Head of caudate nucleus (tissue), 42 donors: ENCODE results near the gene KCNA2.

Experiments
- DNase-seq, 42 donors: peaks; one replicate each; pipeline versions ENCODE4 v3.0.0 to v3.0.0-alpha.2; 2020 to 2021; ENCODE audit warnings: mixed read lengths in 7 of 42
- intact Hi-C: fragments of 100-400 bp; cut with DNase I; formaldehyde crosslinking; loops from one replicate; pipeline ENCODE4 v1.15.0; 2022

The KCNA2 gene

GRCh38 chr1:110605901-110606656, at the start of gene KCNA2:
TSS of gene KCNA2 (minus strand) at chr1:110606358. CDS start at chr1:110604782, 1,576 bp downstream.
- intact Hi-C loops = no loop called here
- peak in 41 of 42 donors; percentile 46 to 92 (median 81) for DNase-seq

GRCh38 chr1:110650609-110651008, 44.5 kb upstream of the KCNA2 start:
- intact Hi-C loops = no loop called here
- no peak for DNase-seq

GRCh38 chr1:110648417-110648816, 42.3 kb upstream of the KCNA2 start:
- intact Hi-C loops = no loop called here

GRCh38 chr1:110647254-110647891, 41.2 kb upstream of the KCNA2 start:
- intact Hi-C loops = no loop called here
- DNase-seq = no peak

More at GRCh38 chr1:110648417-110648816, 42.3 kb upstream of the KCNA2 start:
- no peak for DNase-seq

GRCh38 chr1:110645821-110646735, 39.9 kb upstream of the KCNA2 start:
- no peak for DNase-seq
- intact Hi-C loops = no loop called here

- intact Hi-C loops = no loop called here
- DNase-seq = no peak
Measured at GRCh38 chr1:110645211-110645610, 39.1 kb upstream of the KCNA2 start.

- intact Hi-C loops = no loop called here
- DNase-seq = peak in 6 of 42 donors; percentile 25 to 59 (median 41)
Measured at GRCh38 chr1:110643879-110644472, 37.8 kb upstream of the KCNA2 start.

GRCh38 chr1:110639724-110640386, 33.7 kb upstream of the KCNA2 start:
- intact Hi-C loops = no loop called here

GRCh38 chr1:110638556-110638955, 32.4 kb upstream of the KCNA2 start:
- peak in 29 of 42 donors; percentile 35 to 88 (median 62) for DNase-seq
- intact Hi-C loops = no loop called here

More at GRCh38 chr1:110639724-110640386, 33.7 kb upstream of the KCNA2 start:
- no peak for DNase-seq

GRCh38 chr1:110638058-110638457, 31.9 kb upstream of the KCNA2 start:
- DNase-seq = peak in 1 of 42 donors; percentile 14
- intact Hi-C loops = no loop called here

GRCh38 chr1:110637475-110637874, 31.3 kb upstream of the KCNA2 start:
- peak in 1 of 42 donors; percentile 55 for DNase-seq
- intact Hi-C loops = no loop called here

GRCh38 chr1:110636149-110636935, 30.2 kb upstream of the KCNA2 start:
- intact Hi-C loops = no loop called here
- peak in 10 of 42 donors; percentile 28 to 76 (median 48) for DNase-seq

GRCh38 chr1:110635434-110635833, 29.3 kb upstream of the KCNA2 start:
- DNase-seq = no peak
- intact Hi-C loops = no loop called here

- intact Hi-C loops = loop anchor here (5.0 kb wide), 1 partner anchor 148 kb away; no protein-coding TSS in a partner anchor
- peak in 38 of 42 donors; percentile 14 to 81 (median 56) for DNase-seq
Measured at GRCh38 chr1:110634455-110635311, 28.5 kb upstream of the KCNA2 start.

GRCh38 chr1:110634086-110634454, 27.9 kb upstream of the KCNA2 start:
- intact Hi-C loops = loop anchor here (5.0 kb wide), 1 partner anchor 148 kb away; no protein-coding TSS in a partner anchor
- DNase-seq = no peak

- intact Hi-C loops = loop anchor here (5.0 kb wide), 1 partner anchor 149 kb away; no protein-coding TSS in a partner anchor
- no peak for DNase-seq
Measured at GRCh38 chr1:110633646-110634030, 27.5 kb upstream of the KCNA2 start.
